Renal pelvis (tissue), 4 donors: ENCODE results near the gene PLD1. TPM values are rescaled to one million over a fixed set of nuclear protein-coding genes. Genes with fewer than 3 reads are reported as not detected.
"Not testable (repeated sequence)": the region's sequence is repeated elsewhere in the genome, so short reads cannot be mapped to it uniquely, and the experiment has no call there.

Experiments used
- DNase-seq: peaks from one replicate; pipeline ENCODE4 v3.0.0-alpha.2; 2013
- polyA plus RNA-seq, 3 donors: library from polyadenylated mRNA; unstranded; fragments of 120-200 nt; gene quantifications; one replicate each; pipeline ENCODE4 v1.2.1, GENCODE V29; 2013; ENCODE audit not compliant: insufficient read length in 3 of 3

Gene PLD1
- polyA plus RNA-seq, 3 donors = 10.5 to 15.0 (median 11.0) TPM

DNA sequence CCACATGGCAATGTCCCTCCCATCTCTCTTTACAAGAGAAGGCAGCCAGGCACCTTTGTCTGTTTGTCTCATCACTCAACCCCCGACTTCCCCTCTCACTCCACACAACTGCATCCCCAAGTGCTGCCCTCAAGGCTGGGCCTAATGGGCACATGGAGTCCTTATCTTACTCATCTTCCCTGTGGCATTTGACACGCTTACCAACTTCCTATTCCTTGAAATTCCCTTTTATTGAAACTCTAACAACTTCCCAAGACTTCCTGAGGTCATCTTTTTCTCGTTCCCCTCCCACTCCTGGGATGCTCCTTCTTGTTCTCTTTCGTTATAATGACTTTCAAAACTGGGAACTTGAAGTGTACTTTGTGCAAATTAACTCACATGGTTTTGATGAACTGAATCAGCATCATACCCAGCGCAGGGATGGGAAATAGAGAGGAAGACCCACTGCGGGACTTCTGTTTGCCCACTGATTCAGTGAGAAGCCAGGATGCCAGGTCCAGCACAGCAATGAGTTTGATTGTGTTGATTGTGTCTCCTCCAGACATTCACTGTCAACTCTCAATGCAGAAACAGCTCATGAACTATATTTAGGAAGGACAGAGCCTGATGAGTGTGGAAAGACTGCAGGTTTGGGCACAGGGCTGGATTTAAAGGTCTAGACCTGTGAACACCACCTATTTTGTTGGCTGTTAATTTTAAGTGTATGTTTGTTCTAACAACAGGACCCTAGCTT, 245.4 kb downstream of the PLD1 start:
- no peak for DNase-seq

DNA sequence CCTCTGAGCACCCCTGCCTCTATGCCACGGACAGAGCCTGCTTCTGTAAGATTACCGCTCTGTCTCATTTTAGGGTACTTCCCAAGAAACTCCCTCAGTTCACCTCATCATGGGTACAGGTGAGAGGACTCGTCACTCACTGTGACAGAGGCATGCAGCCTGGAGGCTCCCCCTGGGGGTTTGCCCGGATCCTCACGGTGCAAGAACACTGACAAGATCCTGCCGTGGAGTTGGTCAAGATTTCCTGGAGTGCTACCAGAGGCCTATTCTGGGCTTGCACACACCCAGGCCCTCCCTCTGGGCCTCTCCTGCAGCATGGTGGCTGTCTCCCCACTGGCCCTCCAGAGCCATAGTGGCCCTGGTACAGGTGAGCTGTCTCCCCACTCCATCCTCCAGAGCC, 247.0 kb downstream of the PLD1 start:
- DNase-seq = no peak

DNA sequence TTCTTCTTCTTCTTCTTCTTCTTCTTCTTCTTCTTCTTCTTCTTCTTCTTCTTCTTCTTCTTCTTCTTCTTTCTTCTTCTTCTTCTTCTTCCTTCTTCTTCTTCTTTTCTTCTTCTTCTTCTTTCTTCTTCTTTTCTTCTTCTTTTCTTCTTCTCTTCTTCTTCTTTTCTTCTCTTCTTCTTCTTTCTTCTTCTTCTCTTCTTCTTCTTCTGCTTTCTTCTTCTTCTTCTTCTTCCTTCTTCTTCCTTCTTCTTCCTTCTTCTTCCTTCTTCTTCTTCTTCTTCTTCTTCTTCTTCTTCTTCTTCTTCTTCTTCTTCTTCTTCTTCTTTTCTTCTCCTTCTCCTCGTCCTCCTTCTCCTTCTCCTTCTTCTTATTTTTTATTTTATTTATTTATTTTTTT, 247.8 kb downstream of the PLD1 start:
- not testable (repeated sequence) for DNase-seq

DNA sequence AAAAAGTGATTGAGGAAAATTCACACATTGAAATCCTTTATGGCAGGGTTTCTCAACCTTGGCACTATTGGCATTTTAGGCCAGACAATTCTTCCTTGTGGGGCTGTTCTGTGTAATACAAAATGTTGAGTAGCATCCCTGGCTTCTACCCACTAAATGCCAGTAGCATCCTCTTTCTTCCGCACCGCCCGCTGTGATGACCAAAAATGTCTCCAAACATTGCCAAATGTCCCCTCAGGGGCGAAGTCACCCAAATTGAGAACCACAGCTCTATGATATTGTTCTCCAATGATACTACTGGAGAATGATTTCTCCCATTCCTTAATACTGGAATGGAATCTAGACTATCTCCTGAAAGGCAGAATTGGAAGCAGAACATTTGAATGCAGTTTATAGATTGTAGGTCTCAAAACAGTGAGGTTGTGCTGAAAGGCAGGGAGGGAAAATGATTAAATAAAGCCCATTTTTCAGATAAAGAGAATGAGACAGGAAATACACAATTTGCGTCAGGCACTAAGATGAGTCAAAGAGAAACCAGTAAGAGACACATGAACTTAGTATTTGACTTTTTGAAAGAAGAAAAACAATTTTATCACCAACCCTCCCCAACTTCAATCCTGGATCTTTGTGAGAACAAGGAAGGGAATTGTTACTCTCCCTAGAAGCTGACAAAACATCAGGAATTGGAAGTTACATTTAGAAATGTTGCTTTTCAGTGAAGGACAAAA, 248.5 kb downstream of the PLD1 start:
- no peak for DNase-seq

DNA sequence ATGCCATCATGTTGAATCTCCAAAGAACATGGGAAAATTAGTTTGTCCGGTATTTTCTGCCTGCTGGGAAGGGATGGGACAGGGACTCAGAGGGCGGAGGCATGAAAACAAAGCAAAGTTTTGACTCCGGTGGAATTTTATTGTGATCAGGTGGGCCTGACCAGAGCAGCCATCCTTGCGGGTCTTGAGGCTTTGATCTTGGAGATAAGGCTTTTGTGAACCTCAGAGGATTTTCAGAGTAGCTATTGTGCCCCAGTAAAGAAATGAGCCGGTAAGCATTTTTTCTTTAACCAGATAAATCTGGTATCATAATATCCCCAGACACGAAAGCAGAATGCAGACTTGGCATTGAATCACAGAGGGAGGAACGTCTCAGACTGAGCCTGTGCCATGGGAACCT, 250.7 kb downstream of the PLD1 start:
- DNase-seq = no peak

DNA sequence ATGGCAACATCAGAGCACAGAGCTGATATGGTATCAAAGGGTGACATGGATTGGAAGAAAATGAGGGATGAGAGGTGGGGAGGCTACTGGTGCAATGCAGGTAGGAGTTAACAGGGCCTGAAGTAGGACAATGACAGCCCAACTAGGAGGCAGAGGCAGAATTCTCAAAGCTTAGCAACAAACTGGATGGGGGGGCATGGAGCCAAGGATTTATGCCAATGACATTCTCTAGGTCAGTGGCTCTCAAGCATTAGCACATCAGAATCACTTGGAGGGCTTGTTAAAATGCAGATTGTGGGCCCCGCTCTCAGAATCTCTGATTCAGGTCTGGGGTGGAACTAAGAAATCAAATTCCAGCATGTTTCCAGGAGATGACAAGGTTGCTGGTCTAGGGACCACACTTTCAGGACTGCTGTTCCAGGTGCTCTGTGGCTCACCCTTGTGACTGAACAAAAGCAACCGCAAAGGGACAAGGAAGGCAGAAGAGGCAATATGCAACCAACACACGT, 252.0 kb downstream of the PLD1 start:
- no peak for DNase-seq

DNA sequence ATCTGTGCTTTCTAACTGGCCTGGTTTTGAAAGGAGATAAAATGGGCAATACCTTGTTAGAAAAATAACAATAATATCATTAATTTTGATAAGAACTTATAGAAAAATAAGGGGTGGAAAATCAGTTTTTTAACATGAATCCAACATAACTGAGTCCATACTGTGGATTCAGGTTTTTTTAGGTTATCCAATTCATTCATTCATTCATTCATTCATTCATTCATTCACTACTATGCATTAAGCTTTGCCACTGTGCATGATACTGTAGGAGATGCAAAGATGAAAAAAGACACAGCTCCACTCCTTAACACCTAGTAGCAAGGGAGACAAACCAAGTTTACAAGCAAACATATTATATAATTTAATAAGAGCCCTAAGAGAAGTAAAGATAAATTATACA, 253.1 kb downstream of the PLD1 start:
- DNase-seq = no peak

DNA sequence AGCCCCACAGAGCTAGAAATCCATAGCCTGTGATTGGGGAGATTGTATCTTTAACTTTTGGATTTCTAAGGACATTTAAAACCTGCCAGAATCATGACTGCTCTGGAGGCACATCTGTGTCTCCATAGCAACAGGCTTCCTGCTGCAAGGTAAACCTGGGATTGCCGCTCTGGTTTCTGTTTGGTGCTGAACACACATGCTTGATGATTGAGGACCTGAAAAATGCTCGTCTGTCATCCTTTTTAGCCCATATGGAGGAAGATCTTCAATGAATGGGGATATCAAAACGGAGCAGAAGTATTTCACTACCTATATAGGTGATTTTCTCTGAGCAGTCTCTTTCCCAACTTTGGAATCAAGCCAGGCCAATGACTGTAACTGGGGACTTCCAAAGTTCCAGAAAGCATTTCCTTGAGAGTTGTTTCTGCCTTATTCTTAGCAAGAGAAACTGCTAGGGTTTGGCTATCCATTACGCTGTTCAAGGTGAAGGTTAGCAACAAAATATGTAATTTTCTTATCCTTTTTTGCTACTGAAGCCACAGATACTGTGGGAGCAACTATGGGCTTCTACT, 253.6 kb downstream of the PLD1 start:
- DNase-seq = peak; percentile 30

DNA sequence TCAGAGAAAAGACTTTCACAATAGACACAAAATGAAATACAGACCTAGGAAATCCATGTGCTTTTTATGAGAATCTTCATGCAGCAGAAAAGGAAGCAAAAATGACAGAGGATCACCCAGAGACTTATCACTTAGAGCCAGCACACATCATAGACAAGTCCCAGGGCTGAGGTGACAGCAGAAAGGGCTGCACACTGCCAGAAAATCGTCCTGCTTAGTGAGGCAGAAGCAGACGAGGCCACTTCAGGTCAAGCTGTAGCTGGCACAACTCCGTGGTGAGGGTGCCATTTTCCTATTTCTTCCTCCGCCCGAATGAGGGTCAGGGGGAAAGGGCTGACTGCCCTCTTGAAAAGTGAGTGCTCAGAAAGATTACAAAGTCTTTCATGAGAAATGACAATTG, 254.1 kb downstream of the PLD1 start:
- no peak for DNase-seq

DNA sequence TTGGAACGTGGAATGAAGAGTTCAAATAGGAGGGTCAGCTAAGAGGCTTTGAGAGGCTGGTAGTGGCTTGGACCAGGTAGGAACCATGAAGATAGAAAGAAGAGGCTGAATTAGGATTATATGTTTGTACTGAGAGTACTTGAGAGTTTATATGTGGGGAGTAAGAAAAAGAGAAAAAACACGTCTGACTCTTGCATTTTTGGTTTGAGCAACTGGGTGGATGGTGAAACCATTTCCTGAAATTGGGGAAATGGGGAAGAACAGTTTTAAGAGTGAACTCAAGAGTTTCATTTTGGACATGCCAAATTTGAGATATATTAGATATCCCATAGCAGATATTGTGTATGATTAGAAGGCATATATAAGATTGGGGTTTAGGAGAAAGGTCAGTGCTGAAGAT, 257.2 kb downstream of the PLD1 start:
- no peak for DNase-seq

DNA sequence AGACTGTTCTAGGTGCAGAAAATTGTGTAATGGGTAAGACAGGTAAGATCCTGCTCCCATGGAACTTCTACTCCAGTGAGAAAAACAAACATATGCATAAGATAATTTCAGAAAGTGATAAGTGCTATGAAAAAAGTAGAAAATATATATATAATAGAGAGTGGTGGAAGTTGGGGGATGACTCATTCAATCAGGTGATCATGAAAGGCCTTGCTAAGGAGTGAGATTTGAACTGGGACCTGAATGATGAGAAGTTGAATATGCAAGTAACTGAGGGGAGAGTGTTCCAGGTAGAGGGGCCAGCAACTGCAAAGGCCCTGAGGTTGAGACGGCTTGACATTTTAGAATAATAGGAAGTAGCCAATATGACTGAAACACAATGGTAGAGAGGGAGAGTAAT, 257.8 kb downstream of the PLD1 start:
- no peak for DNase-seq

DNA sequence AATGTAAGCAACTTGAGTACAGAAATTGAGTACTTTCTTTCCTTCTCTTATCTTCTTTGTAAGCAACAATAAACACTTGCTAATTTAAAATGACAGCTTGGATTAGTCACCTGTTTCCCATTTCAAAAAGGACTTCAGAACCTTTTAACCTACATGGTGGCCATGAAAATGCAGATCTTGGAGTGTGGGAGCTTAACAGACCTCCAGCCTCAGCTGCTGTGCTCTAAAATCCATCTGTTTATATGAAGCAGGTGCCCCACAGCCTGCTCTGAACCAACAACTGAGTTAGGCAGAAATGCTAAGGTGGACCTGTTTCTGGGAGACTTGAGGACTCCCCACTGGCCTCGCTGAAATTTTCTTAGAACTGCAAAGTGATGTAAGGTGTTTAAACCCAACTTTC, 259.0 kb downstream of the PLD1 start:
- DNase-seq = no peak

Other genes with a start within 250 kb of the PLD1 start
- under 1 TPM; 0.06 to 0.30 (median 0.09) TPM for gene TMEM212, start 32.9 kb upstream of the PLD1 start, polyA plus RNA-seq
- 10 to 100 TPM; 52.8 to 61.6 (median 59.7) TPM for gene FNDC3B, start 229.1 kb upstream of the PLD1 start, polyA plus RNA-seq